Adrenal gland (tissue), 5 donors: ENCODE results near the gene AGBL5.

Experiments
- POLR2A ChIP-seq, 2 donors: fragments of 450-650 bp; IDR thresholded peaks; one replicate each; pipeline ENCODE4 v1.6.1; 2017; ENCODE audit warnings: antibody characterized with exemption in 2 of 2, mild to moderate bottlenecking in 2 of 2, moderate library complexity in 1 of 2
- TF ChIP-seq, protein P1 (sequence below), 6 experiments: fragments of 450-650 bp in 4 of 6; fragments of 200-600 bp in 2 of 6; sonication (generic) in 1 of 6; IDR thresholded peaks; 1 replicate in 5 of 6; 2 replicates in 1 of 6; pipeline versions ENCODE4 v1.5.1 to v1.8.0; 2016 to 2021; ENCODE audit warnings: antibody characterized with exemption in 6 of 6, mild to moderate bottlenecking in 2 of 6, moderate library complexity in 1 of 6
- donor health status: DM: no; HTN: no; CAD: no.

- TF ChIP-seq, protein P1, sequence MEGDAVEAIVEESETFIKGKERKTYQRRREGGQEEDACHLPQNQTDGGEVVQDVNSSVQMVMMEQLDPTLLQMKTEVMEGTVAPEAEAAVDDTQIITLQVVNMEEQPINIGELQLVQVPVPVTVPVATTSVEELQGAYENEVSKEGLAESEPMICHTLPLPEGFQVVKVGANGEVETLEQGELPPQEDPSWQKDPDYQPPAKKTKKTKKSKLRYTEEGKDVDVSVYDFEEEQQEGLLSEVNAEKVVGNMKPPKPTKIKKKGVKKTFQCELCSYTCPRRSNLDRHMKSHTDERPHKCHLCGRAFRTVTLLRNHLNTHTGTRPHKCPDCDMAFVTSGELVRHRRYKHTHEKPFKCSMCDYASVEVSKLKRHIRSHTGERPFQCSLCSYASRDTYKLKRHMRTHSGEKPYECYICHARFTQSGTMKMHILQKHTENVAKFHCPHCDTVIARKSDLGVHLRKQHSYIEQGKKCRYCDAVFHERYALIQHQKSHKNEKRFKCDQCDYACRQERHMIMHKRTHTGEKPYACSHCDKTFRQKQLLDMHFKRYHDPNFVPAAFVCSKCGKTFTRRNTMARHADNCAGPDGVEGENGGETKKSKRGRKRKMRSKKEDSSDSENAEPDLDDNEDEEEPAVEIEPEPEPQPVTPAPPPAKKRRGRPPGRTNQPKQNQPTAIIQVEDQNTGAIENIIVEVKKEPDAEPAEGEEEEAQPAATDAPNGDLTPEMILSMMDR (IDR thresholded peaks at IDR 0.05), result no peak
- TF ChIP-seq POLR2A (IDR thresholded peaks at IDR 0.05), result no peak
These were observed 37.9 kb downstream of the AGBL5 start for GRCh38 chr2:27089111-27089954.
